Endothelial cell of umbilical vein (primary cell): ENCODE results near the gene ANKFN1. TPM values are rescaled to one million over a fixed set of nuclear protein-coding genes. Genes with fewer than 3 reads are reported as not detected.

ENCODE experiments used
- BruUV-seq: library from RNA; stranded (reverse); fragments of 400-500 nt; replicated peaks from 2 replicates; lab custom pipeline; 2021; lab: Mats Ljungman, UMichigan
- CTCF ChIA-PET: fragments of 300-600, 350-600 bp; sonication (Branson Sonifier 250); formaldehyde crosslinking; loops from one replicate; lab custom pipeline; 2021; ENCODE audit warnings: antibody characterized with exemption, inconsistent platforms; lab: Charles Lee
- POLR2A ChIA-PET: fragments of 300-600, 350-600 bp; sonication (Branson Sonifier 250); formaldehyde crosslinking; loops from one replicate; lab custom pipeline; 2021; ENCODE audit warnings: antibody characterized with exemption, inconsistent platforms; lab: Charles Lee
- DNase-seq: peaks from one replicate; pipeline ENCODE4 v3.0.0-alpha.2; 2011; ENCODE audit warnings: low read depth, low spot score
- FAIRE-seq: peaks from 2 replicates; lab custom pipeline; 2011; peaks lifted over from hg19 to GRCh38; lab: Jason Lieb, UNC
- H2AFZ ChIP-seq: 2 replicates; pipeline ENCODE4 v1.6.0; 2012; ENCODE audit warnings: low read depth, low read length, control low read depth, inconsistent platforms
- H3K27ac ChIP-seq: 2 replicates; pipeline ENCODE4 v1.5.1; 2011; ENCODE audit warnings: low read depth, mild to moderate bottlenecking, control low read depth, low read length, moderate library complexity; ENCODE audit not compliant: insufficient read depth
- H3K27me3 ChIP-seq, 2 experiments: 2 replicates each; pipeline versions ENCODE4 v1.6.0 to v1.6.1; 2011; ENCODE audit warnings: low read length in 2 of 2, mixed read lengths in 1 of 2; ENCODE audit not compliant: control insufficient read depth in 2 of 2, insufficient read depth in 2 of 2
- H3K36me3 ChIP-seq, 2 experiments: 2 replicates in 1 of 2; 3 replicates in 1 of 2; pipeline ENCODE4 v1.5.1; 2011; ENCODE audit warnings: low read length in 2 of 2, mild to moderate bottlenecking in 1 of 2, moderate library complexity in 1 of 2; ENCODE audit not compliant: control insufficient read depth in 2 of 2, insufficient read depth in 2 of 2; ENCODE audit errors: extremely low read depth in 1 of 2
- H3K4me1 ChIP-seq: 3 replicates; pipeline ENCODE4 v1.5.1; 2011; ENCODE audit warnings: mild to moderate bottlenecking, low read length; ENCODE audit not compliant: control insufficient read depth, insufficient read depth; ENCODE audit errors: extremely low read depth
- H3K4me2 ChIP-seq: 2 replicates; pipeline ENCODE4 v1.6.1; 2011; ENCODE audit warnings: low read length, control low read depth, mixed read lengths; ENCODE audit not compliant: insufficient read depth
- H3K4me3 ChIP-seq, 3 experiments: fragments of 200-600 bp in 1 of 3; sonication (generic), shearing (Covaris generic) in 1 of 3; replicated peaks in 1 of 3; 2 replicates each; pipeline ENCODE4 v1.5.1; 2011 to 2016; ENCODE audit warnings: control low read depth in 3 of 3, low read length in 3 of 3, mild to moderate bottlenecking in 2 of 3, inconsistent platforms in 1 of 3, low read depth in 1 of 3, moderate library complexity in 1 of 3; ENCODE audit not compliant: insufficient read depth in 1 of 3
- H3K79me2 ChIP-seq: 2 replicates; pipeline ENCODE4 v1.6.0; 2012; ENCODE audit warnings: low read length, inconsistent platforms; ENCODE audit not compliant: control insufficient read depth, insufficient read depth
- H3K9ac ChIP-seq: replicated peaks from 2 replicates; pipeline ENCODE3; 2011; ENCODE audit warnings: low read length, control low read depth; ENCODE audit not compliant: insufficient read depth; ENCODE audit errors: extremely low read depth
- H3K9me1 ChIP-seq: replicated peaks from 3 replicates; pipeline ENCODE4 v1.6.0; 2011; ENCODE audit warnings: mild to moderate bottlenecking, low read length; ENCODE audit not compliant: control insufficient read depth, insufficient read depth; ENCODE audit errors: extremely low read depth
- H3K9me3 ChIP-seq: replicated peaks from 2 replicates; pipeline ENCODE4 v1.5.1; 2012; ENCODE audit warnings: low read length, inconsistent platforms; ENCODE audit not compliant: control insufficient read depth, insufficient read depth
- H4K20me1 ChIP-seq: replicated peaks from 2 replicates; pipeline ENCODE3; 2011; ENCODE audit warnings: mild to moderate bottlenecking, low read length; ENCODE audit not compliant: control insufficient read depth, insufficient read depth; ENCODE audit errors: extremely low read depth
- EZH2 ChIP-seq: IDR thresholded peaks from 2 replicates; pipeline ENCODE4 v1.6.1; 2012; ENCODE audit warnings: borderline replicate concordance, low read depth, mild to moderate bottlenecking, moderate library complexity, low read length, inconsistent platforms; ENCODE audit not compliant: severe bottlenecking
- FOS ChIP-seq: IDR thresholded peaks from 2 replicates; pipeline ENCODE4 v1.6.1; 2011; ENCODE audit warnings: mild to moderate bottlenecking, low read length, moderate library complexity, borderline replicate concordance; ENCODE audit not compliant: insufficient read depth
- GATA2 ChIP-seq: IDR thresholded peaks from 2 replicates; pipeline ENCODE4 v1.7.0; 2011; ENCODE audit warnings: low read depth, mild to moderate bottlenecking, moderate library complexity, mixed read lengths, low read length; ENCODE audit not compliant: insufficient read length, insufficient read depth
- JUN ChIP-seq: IDR thresholded peaks from 2 replicates; pipeline ENCODE4 v1.6.1; 2011; ENCODE audit warnings: borderline replicate concordance, low read depth; ENCODE audit not compliant: insufficient read length, insufficient read depth
- MAX ChIP-seq: IDR thresholded peaks from 2 replicates; pipeline ENCODE4 v1.6.1; 2011; ENCODE audit not compliant: insufficient read depth, insufficient read length
- MYC ChIP-seq: IDR thresholded peaks from one replicate; pipeline ENCODE4 v1.6.1; 2011; ENCODE audit warnings: mild to moderate bottlenecking, low read depth, low read length
- POLR2A ChIP-seq: IDR thresholded peaks from 2 replicates; pipeline ENCODE4 v1.6.1; 2012; ENCODE audit warnings: low read depth, mild to moderate bottlenecking, control low read depth, low read length
- POLR2AphosphoS5 ChIP-seq: IDR thresholded peaks from 2 replicates; pipeline ENCODE4 v1.6.1; 2012; ENCODE audit warnings: low read depth, mild to moderate bottlenecking, control low read depth, low read length, moderate library complexity; ENCODE audit not compliant: insufficient read depth
- dilution Hi-C: fragments of 300-500 bp; cut with MboI; formaldehyde crosslinking; loops from one replicate; pipeline ENCODE4 v1.15.0; 2019; ENCODE audit warnings: low sequenced_read_pairs; ENCODE audit not compliant: extremely low pct_ligation_motif_present
- intact Hi-C: fragments of 100-400 bp; cut with micrococcal nuclease; formaldehyde crosslinking; loops from one replicate; pipeline ENCODE4 v1.10.0; 2022
- polyA plus RNA-seq, 4 experiments: library from polyadenylated mRNA; depleted of rRNA in 3 of 4; stranded (reverse) in 3 of 4; unstranded in 1 of 4; fragments of >200 nt; gene quantifications; 2 replicates each; pipeline versions ENCODE4 v1.2.1 to v1.2.3, GENCODE V29; 2011 to 2012; ENCODE audit warnings: missing spikeins in 1 of 4
- total RNA-seq: library from RNA; stranded (reverse); gene quantifications from 2 replicates; pipeline ENCODE4 v1.2.3, GENCODE V29; 2021
- TF ChIP-seq, protein P1 (sequence below), 2 donors: IDR thresholded peaks; 1 replicate in 1 of 2; 2 replicates in 1 of 2; pipeline ENCODE4 v1.5.1; 2011; ENCODE audit warnings: low read length in 2 of 2, mild to moderate bottlenecking in 2 of 2, moderate library complexity in 2 of 2, control low read depth in 1 of 2, inconsistent platforms in 1 of 2, low read depth in 1 of 2; ENCODE audit not compliant: insufficient read depth in 1 of 2; ENCODE audit errors: extremely low read depth in 1 of 2

ANKFN1 gene
- total and polyA plus RNA-seq, 2 donors (not counting 3 experiments of a cell fraction or from before 2014, with no cell fraction given): 0.15 TPM; not detected in 1

DNA sequence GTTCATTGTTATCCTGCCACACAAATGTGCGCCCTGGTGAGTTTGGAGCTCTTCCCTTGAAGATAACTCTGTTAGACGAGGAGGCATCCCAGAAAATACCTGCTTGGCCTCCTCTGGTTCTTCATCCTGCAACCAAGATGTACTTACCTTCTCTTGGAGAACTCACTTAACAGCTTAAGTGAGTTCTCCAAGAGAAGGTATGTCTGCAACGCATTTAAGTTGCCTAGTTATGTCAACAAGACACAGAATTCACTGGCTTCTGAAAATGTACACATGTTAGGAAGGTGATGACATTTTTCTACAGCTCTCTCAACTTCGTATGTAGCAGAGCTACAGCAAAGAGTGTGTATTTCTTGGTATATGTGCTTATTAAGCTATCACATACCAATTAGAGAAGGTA is 361.6 kb downstream of the ANKFN1 start:
- Histone ChIP-seq H3K4me1 (no peaks in the 10 kb centered on the region), H3K79me2 (no peaks in the 10 kb centered on the region), H3K9ac (no peak overlapping the region), H3K9me1 (no peaks in the 10 kb centered on the region), H3K4me2 (no peak overlapping the region), H2AFZ (no peak overlapping the region), H4K20me1 (no peaks in the 10 kb centered on the region), H3K36me3 (no peaks in the 10 kb centered on the region), H3K27me3 (no peaks in the 10 kb centered on the region), H3K4me3 (no peak overlapping the region), H3K27ac (no peak overlapping the region), H3K9me3 (no peaks in the 10 kb centered on the region)
- CTCF ChIA-PET: interaction anchor here (1.0 to 2.1 kb wide), 3 partner anchors 15 to 201 kb away, joined by 3 to 9 read pairs (median 7); no protein-coding TSS in a partner anchor
- no peak for FAIRE-seq
- dilution Hi-C loops (no loop called here), intact Hi-C loops (no loop called here)
- TF ChIP-seq EZH2 (no peak), GATA2 (no peak), FOS (no peak), JUN (no peak), POLR2A (no peak), MAX (no peak), MYC (no peak), POLR2AphosphoS5 (no peak)
- TF ChIP-seq, protein P1, sequence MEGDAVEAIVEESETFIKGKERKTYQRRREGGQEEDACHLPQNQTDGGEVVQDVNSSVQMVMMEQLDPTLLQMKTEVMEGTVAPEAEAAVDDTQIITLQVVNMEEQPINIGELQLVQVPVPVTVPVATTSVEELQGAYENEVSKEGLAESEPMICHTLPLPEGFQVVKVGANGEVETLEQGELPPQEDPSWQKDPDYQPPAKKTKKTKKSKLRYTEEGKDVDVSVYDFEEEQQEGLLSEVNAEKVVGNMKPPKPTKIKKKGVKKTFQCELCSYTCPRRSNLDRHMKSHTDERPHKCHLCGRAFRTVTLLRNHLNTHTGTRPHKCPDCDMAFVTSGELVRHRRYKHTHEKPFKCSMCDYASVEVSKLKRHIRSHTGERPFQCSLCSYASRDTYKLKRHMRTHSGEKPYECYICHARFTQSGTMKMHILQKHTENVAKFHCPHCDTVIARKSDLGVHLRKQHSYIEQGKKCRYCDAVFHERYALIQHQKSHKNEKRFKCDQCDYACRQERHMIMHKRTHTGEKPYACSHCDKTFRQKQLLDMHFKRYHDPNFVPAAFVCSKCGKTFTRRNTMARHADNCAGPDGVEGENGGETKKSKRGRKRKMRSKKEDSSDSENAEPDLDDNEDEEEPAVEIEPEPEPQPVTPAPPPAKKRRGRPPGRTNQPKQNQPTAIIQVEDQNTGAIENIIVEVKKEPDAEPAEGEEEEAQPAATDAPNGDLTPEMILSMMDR (IDR thresholded peaks at IDR 0.05; ENCODE audit: extremely low read depth in 1 of 2, insufficient read depth in 1 of 2, low read depth in 1 of 2, low read length in 2 of 2): no peak
- POLR2A ChIA-PET: no interaction called here
- BruUV-seq: no TSS peak
- no peak for DNase-seq
